Neural cell (in vitro differentiated cells): Measurements from ENCODE around the gene CTBP2. TPM values are rescaled to one million over a fixed set of nuclear protein-coding genes. Genes with fewer than 3 reads are reported as not detected.

ENCODE experiments used
- H2AFZ ChIP-seq: fragments of 200-600, 300-800 bp; sonication (generic), shearing (Covaris generic); 2 replicates; pipeline ENCODE4 v1.6.0; 2014; ENCODE audit warnings: low read depth, mild to moderate bottlenecking, antibody characterized with exemption, low read length, moderate library complexity
- H3F3A ChIP-seq: fragments of 200-600 bp; shearing (Covaris generic); 2 replicates; pipeline ENCODE4 v1.6.1; 2016; ENCODE audit warnings: mild to moderate bottlenecking, moderate library complexity, mixed read lengths, antibody characterized with exemption, low read length; ENCODE audit not compliant: insufficient read depth, poor library complexity, severe bottlenecking
- H3K27ac ChIP-seq: fragments of 200-600, 300-800 bp; sonication (generic), shearing (Covaris generic); 2 replicates; pipeline ENCODE4 v1.5.1; 2014; ENCODE audit warnings: mild to moderate bottlenecking, low read length, moderate library complexity
- H3K27me3 ChIP-seq: fragments of 300-800, 200-600 bp; sonication (generic), shearing (Covaris generic); 2 replicates; pipeline ENCODE4 v1.6.0; 2014; ENCODE audit warnings: mild to moderate bottlenecking, low read depth, low read length, moderate library complexity; ENCODE audit not compliant: insufficient read depth
- H3K36me3 ChIP-seq: fragments of 300-800, 200-600 bp; sonication (generic), shearing (Covaris generic); 2 replicates; pipeline ENCODE4 v1.5.1; 2014; ENCODE audit warnings: mild to moderate bottlenecking, antibody characterized with exemption, low read length, moderate library complexity; ENCODE audit not compliant: insufficient read depth
- H3K4me2 ChIP-seq: fragments of 300-800, 200-600 bp; sonication (generic), shearing (Covaris generic); 2 replicates; pipeline ENCODE4 v1.6.0; 2014; ENCODE audit warnings: mild to moderate bottlenecking, low read length
- H3K4me3 ChIP-seq: fragments of 300-800, 200-600 bp; sonication (generic), shearing (Covaris generic); 2 replicates; pipeline ENCODE4 v1.5.1; 2014; ENCODE audit warnings: mild to moderate bottlenecking, low read length, moderate library complexity
- H3K79me2 ChIP-seq: fragments of 200-600 bp; shearing (Covaris generic); replicated peaks from 2 replicates; pipeline ENCODE4 v1.6.0; 2014; ENCODE audit warnings: mild to moderate bottlenecking, low read length, moderate library complexity; ENCODE audit not compliant: insufficient read depth
- H3K9ac ChIP-seq: fragments of 300-800, 200-600 bp; sonication (generic), shearing (Covaris generic); 2 replicates; pipeline ENCODE4 v1.6.1; 2016; ENCODE audit warnings: mild to moderate bottlenecking, low read length, mixed read lengths
- H3K9me2 ChIP-seq: fragments of 200-600 bp; shearing (Covaris generic); 2 replicates; pipeline ENCODE4 v1.6.1; 2016; ENCODE audit warnings: mild to moderate bottlenecking, low read length, mixed read lengths; ENCODE audit not compliant: insufficient read depth
- H3K9me3 ChIP-seq: fragments of 200-600, 300-800 bp; sonication (generic), shearing (Covaris generic); 2 replicates; pipeline ENCODE4 v1.6.1; 2016; ENCODE audit warnings: mild to moderate bottlenecking, mixed run types, low read length, moderate library complexity, mixed read lengths
- H4K20me1 ChIP-seq: fragments of 200-600 bp; shearing (Covaris generic); 2 replicates; pipeline ENCODE4 v1.6.1; 2016; ENCODE audit warnings: mild to moderate bottlenecking, mixed run types; ENCODE audit not compliant: insufficient read depth
- CTCF ChIP-seq: fragments of 450-650 bp; IDR thresholded peaks from 2 replicates; pipeline ENCODE4 v1.5.1; 2014; ENCODE audit warnings: antibody characterized with exemption, mild to moderate bottlenecking, moderate library complexity; ENCODE audit not compliant: poor library complexity, severe bottlenecking
- EP300 ChIP-seq: fragments of 450-650 bp; conservative IDR thresholded peaks from 2 replicates; pipeline ENCODE4 v1.6.1; 2014; ENCODE audit warnings: antibody characterized with exemption, mild to moderate bottlenecking, moderate library complexity; ENCODE audit not compliant: poor library complexity, severe bottlenecking
- EZH2 ChIP-seq: fragments of 200-600, 300-800 bp; shearing (Covaris generic), sonication (generic); IDR thresholded peaks from 2 replicates; pipeline ENCODE4 v1.6.1; 2014; ENCODE audit warnings: antibody characterized with exemption, low read length, borderline replicate concordance, mild to moderate bottlenecking; ENCODE audit not compliant: insufficient read depth, poor library complexity, severe bottlenecking
- MXI1 ChIP-seq: fragments of 450-650 bp; conservative IDR thresholded peaks from 2 replicates; pipeline ENCODE4 v1.6.1; 2014; ENCODE audit warnings: antibody characterized with exemption, mild to moderate bottlenecking; ENCODE audit not compliant: poor library complexity, severe bottlenecking
- POLR2AphosphoS5 ChIP-seq: IDR thresholded peaks from 2 replicates; pipeline ENCODE4 v1.6.1; 2012
- RAD21 ChIP-seq: fragments of 450-650 bp; conservative IDR thresholded peaks from 2 replicates; pipeline ENCODE4 v1.6.1; 2014; ENCODE audit warnings: antibody characterized with exemption, mild to moderate bottlenecking, moderate library complexity
- SMC3 ChIP-seq: fragments of 450-650 bp; conservative IDR thresholded peaks from 2 replicates; pipeline ENCODE4 v1.6.1; 2014; ENCODE audit warnings: antibody characterized with exemption, mild to moderate bottlenecking, moderate library complexity; ENCODE audit not compliant: poor library complexity
- TAF1 ChIP-seq: IDR thresholded peaks from 2 replicates; pipeline ENCODE4 v1.6.1; 2012; ENCODE audit warnings: low read depth
- polyA plus RNA-seq: library from polyadenylated mRNA; depleted of rRNA; stranded (reverse); fragments of >200 nt; gene quantifications from 2 replicates; pipeline ENCODE4 v1.2.3, GENCODE V29; 2014
- TF ChIP-seq, protein P1 (sequence below): IDR thresholded peaks from 2 replicates; pipeline ENCODE4 v1.6.1; 2012; ENCODE audit warnings: borderline replicate concordance

CTBP2 gene
- polyA plus RNA-seq, 1 donor from 2014 or later, result 59.5 TPM

DNA sequence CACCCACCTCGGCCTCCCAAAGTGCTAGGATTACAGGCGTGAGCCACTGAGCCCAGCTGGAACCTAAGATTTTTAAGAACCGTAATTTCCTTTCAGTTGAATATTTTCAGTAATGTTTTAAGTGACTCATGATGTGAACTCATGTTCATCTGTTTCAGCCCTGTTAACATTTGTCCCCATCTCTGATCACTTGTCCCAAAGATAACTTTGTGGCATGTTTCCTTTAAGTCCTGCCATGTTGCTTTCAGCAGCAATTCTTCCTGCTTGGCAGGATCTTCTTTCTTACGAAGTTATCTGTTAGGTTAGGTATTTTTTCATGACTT, 199.2 kb downstream of the CTBP2 start:
- H3K4me3 ChIP-seq, result no peak overlapping the region
- H3F3A ChIP-seq, result no peaks in the 10 kb centered on the region
- H3K36me3 ChIP-seq, result no peaks in the 10 kb centered on the region
- no peak overlapping the region for H3K4me2 ChIP-seq
- H3K9ac ChIP-seq, result no peak overlapping the region
- H3K27ac ChIP-seq, result no peak overlapping the region
- TF ChIP-seq EP300, result no peak
- H3K9me3 ChIP-seq, result no peaks in the 10 kb centered on the region
- H3K9me2 ChIP-seq, result no peaks in the 10 kb centered on the region
- no peak overlapping the region for H2AFZ ChIP-seq
- no peaks in the 10 kb centered on the region for H4K20me1 ChIP-seq
- peaks cover 63% of the 10 kb centered on the region for H3K79me2 ChIP-seq
- no peaks in the 10 kb centered on the region for H3K27me3 ChIP-seq

DNA sequence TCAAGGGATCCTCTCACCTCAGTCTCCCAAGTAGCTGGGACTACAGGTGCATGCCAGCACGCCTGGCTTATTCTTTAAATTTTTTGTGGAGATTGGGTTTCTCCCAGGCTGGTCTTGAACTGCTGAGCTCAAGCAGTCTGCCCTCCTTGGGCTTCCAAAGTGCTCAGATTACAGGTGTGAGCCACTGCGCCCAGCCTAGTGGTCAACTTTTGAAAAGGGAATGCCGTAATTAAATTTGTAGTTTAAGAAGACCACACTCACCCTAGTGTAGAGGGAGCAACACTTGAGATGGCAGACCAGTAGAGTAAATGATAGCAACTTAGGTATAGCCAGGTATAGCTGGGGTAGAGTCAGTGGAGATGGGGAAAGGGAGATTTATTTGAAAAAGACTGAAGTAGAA, 200.8 kb downstream of the CTBP2 start:
- H4K20me1 ChIP-seq, result no peaks in the 10 kb centered on the region
- H3K9me3 ChIP-seq, result no peaks in the 10 kb centered on the region
- H2AFZ ChIP-seq, result no peak overlapping the region
- H3K9me2 ChIP-seq, result no peaks in the 10 kb centered on the region
- no peak overlapping the region for H3K9ac ChIP-seq
- H3K27ac ChIP-seq, result no peak overlapping the region
- H3K79me2 ChIP-seq, result peaks cover 56% of the 10 kb centered on the region
- TF ChIP-seq, protein P1, sequence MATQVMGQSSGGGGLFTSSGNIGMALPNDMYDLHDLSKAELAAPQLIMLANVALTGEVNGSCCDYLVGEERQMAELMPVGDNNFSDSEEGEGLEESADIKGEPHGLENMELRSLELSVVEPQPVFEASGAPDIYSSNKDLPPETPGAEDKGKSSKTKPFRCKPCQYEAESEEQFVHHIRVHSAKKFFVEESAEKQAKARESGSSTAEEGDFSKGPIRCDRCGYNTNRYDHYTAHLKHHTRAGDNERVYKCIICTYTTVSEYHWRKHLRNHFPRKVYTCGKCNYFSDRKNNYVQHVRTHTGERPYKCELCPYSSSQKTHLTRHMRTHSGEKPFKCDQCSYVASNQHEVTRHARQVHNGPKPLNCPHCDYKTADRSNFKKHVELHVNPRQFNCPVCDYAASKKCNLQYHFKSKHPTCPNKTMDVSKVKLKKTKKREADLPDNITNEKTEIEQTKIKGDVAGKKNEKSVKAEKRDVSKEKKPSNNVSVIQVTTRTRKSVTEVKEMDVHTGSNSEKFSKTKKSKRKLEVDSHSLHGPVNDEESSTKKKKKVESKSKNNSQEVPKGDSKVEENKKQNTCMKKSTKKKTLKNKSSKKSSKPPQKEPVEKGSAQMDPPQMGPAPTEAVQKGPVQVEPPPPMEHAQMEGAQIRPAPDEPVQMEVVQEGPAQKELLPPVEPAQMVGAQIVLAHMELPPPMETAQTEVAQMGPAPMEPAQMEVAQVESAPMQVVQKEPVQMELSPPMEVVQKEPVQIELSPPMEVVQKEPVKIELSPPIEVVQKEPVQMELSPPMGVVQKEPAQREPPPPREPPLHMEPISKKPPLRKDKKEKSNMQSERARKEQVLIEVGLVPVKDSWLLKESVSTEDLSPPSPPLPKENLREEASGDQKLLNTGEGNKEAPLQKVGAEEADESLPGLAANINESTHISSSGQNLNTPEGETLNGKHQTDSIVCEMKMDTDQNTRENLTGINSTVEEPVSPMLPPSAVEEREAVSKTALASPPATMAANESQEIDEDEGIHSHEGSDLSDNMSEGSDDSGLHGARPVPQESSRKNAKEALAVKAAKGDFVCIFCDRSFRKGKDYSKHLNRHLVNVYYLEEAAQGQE, result no peak
- no peak for TF ChIP-seq MXI1
- TF ChIP-seq EZH2, result no peak
- no peak for TF ChIP-seq POLR2AphosphoS5
- no peak for TF ChIP-seq RAD21
- no peaks in the 10 kb centered on the region for H3K36me3 ChIP-seq
- H3K4me3 ChIP-seq, result no peak overlapping the region
- no peak overlapping the region for H3K4me2 ChIP-seq
- peaks cover 4% of the 10 kb centered on the region for H3F3A ChIP-seq
- no peaks in the 10 kb centered on the region for H3K27me3 ChIP-seq

DNA sequence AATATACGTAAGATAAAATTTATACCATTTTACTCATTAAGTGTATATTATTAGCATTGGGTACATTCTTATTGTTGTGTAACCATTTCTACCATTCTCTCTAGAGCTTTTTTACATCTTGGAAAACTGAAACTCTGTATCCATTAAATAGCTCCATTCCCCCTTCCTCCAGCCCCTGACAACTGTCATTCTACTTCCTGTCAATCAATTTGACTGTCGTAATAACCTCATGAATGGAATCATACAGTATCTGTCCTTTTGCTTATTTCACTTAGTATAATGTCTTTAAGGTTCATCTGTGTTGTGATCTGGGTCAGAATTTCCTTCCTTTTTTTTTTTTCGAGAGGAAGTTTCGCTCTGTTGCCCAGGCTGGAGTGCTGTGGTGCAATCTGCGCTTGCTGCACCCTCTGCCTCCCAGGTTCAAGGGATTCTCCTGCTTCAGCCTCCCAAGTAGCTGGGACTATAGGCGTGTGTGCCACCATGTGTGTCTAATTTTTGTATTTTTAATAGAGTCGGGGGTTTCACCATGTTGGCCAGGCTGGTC, 202.9 kb downstream of the CTBP2 start:
- TF ChIP-seq RAD21 (no peak), EP300 (peak; percentile 92), MXI1 (no peak), CTCF (no peak), TAF1 (no peak), EZH2 (no peak), POLR2AphosphoS5 (peak; percentile 62), SMC3 (no peak)
- TF ChIP-seq, protein P1, result peak; percentile 23
- Histone ChIP-seq H3K9me3 (no peaks in the 10 kb centered on the region), H3K4me2 (no peak overlapping the region), H3K27ac (peak overlapping the region; percentile 60), H3F3A (peaks cover 4% of the 10 kb centered on the region), H3K9me2 (no peaks in the 10 kb centered on the region), H2AFZ (no peak overlapping the region), H3K27me3 (no peaks in the 10 kb centered on the region), H3K36me3 (no peaks in the 10 kb centered on the region), H4K20me1 (no peaks in the 10 kb centered on the region), H3K9ac (no peak overlapping the region), H3K4me3 (peak overlapping the region; percentile 29), H3K79me2 (peaks cover 69% of the 10 kb centered on the region)
